H1 (cell line): ENCODE measurements around the gene MGST3. TPM values are rescaled to one million over a fixed set of nuclear protein-coding genes. Genes with fewer than 3 reads are reported as not detected.
A peak's percentile ranks its signal among the peaks of the same experiment; 100 is the strongest.

Experiments
- CTCF ChIA-PET: fragments of 300-600 bp; sonication (Branson Sonifier 250); formaldehyde crosslinking; loops from one replicate; lab custom pipeline; 2021; ENCODE audit not compliant: partially characterized antibody; lab: Charles Lee
- POLR2A ChIA-PET: fragments of 300-600 bp; sonication (Branson Sonifier 250); formaldehyde crosslinking; loops from one replicate; lab custom pipeline; 2021; ENCODE audit warnings: inconsistent platforms; ENCODE audit not compliant: partially characterized antibody; lab: Charles Lee
- DNase-seq, 2 experiments: peaks; one replicate each; pipeline versions ENCODE4 v3.0.0 to v3.0.0-alpha.2; 2010 to 2022; ENCODE audit warnings: low spot score in 2 of 2, low read depth in 1 of 2, mixed read lengths in 1 of 2
- FAIRE-seq: peaks from 2 replicates; lab custom pipeline; 2011; peaks lifted over from hg19 to GRCh38; lab: Jason Lieb, UNC
- H2AFZ ChIP-seq: 2 replicates; pipeline ENCODE4 v1.8.1; 2012; ENCODE audit warnings: low read length, inconsistent platforms
- H2AK5ac ChIP-seq: 2 replicates; pipeline ENCODE4 v1.6.1; 2013; ENCODE audit warnings: low read depth, low read length
- H2BK120ac ChIP-seq: replicated peaks from 2 replicates; pipeline ENCODE3; 2013; ENCODE audit warnings: low read depth, low read length, inconsistent platforms
- H2BK12ac ChIP-seq: 2 replicates; pipeline ENCODE4 v1.6.1; 2013; ENCODE audit warnings: low read depth, low read length
- H2BK15ac ChIP-seq: 2 replicates; pipeline ENCODE4 v1.6.1; 2013; ENCODE audit warnings: low read length
- H2BK20ac ChIP-seq: 2 replicates; pipeline ENCODE4 v1.6.1; 2013; ENCODE audit warnings: low read length
- H2BK5ac ChIP-seq: 2 replicates; pipeline ENCODE4 v1.6.1; 2013; ENCODE audit warnings: low read depth, low read length
- H3K14ac ChIP-seq: 2 replicates; pipeline ENCODE4 v1.6.1; 2013; ENCODE audit warnings: inconsistent platforms; ENCODE audit not compliant: insufficient read length
- H3K18ac ChIP-seq: 2 replicates; pipeline ENCODE4 v1.6.1; 2013; ENCODE audit warnings: low read length; ENCODE audit errors: extremely low read depth
- H3K23ac ChIP-seq: 2 replicates; pipeline ENCODE4 v1.6.1; 2013; ENCODE audit warnings: inconsistent platforms; ENCODE audit not compliant: insufficient read length
- H3K23me2 ChIP-seq: 2 replicates; pipeline ENCODE4 v1.6.1; 2013; ENCODE audit warnings: low read depth, low read length
- H3K27ac ChIP-seq: 2 replicates; pipeline ENCODE4 v1.6.1; 2011; ENCODE audit warnings: low read depth, low read length, inconsistent platforms
- H3K27me3 ChIP-seq, 4 experiments: replicated peaks in 1 of 4; 1 replicate in 1 of 4; 2 replicates in 3 of 4; pipeline versions ENCODE4 v1.6.1 to v1.8.1; 2011 to 2013; ENCODE audit warnings: low read length in 3 of 4, mild to moderate bottlenecking in 3 of 4, inconsistent platforms in 2 of 4, mixed read lengths in 2 of 4, moderate library complexity in 1 of 4; ENCODE audit not compliant: control insufficient read depth in 3 of 4, insufficient read depth in 3 of 4; ENCODE audit errors: extremely low read depth in 1 of 4
- H3K36me3 ChIP-seq, 4 experiments: 2 replicates each; pipeline versions ENCODE4 v1.6.1 to v1.8.1; 2011 to 2013; ENCODE audit warnings: mild to moderate bottlenecking in 4 of 4, low read length in 3 of 4, moderate library complexity in 2 of 4, control low read depth in 1 of 4, inconsistent platforms in 1 of 4; ENCODE audit not compliant: insufficient read depth in 4 of 4, control insufficient read depth in 2 of 4
- H3K4ac ChIP-seq: replicated peaks from 2 replicates; pipeline ENCODE3; 2013; ENCODE audit warnings: low read length, low read depth, mixed read lengths, inconsistent platforms; ENCODE audit not compliant: insufficient read length
- H3K4me1 ChIP-seq, 4 experiments: replicated peaks in 1 of 4; 1 replicate in 1 of 4; 2 replicates in 3 of 4; pipeline versions ENCODE4 v1.6.1 to v1.8.1; 2011 to 2013; ENCODE audit warnings: low read length in 3 of 4, inconsistent platforms in 2 of 4, mixed read lengths in 1 of 4; ENCODE audit not compliant: insufficient read depth in 4 of 4, control insufficient read depth in 3 of 4
- H3K4me2 ChIP-seq, 2 experiments: 2 replicates each; pipeline versions ENCODE4 v1.6.1 to v1.8.1; 2011 to 2013; ENCODE audit warnings: low read depth in 2 of 2, low read length in 2 of 2, control low read depth in 1 of 2, inconsistent platforms in 1 of 2, mild to moderate bottlenecking in 1 of 2; ENCODE audit not compliant: insufficient read depth in 1 of 2
- H3K4me3 ChIP-seq, 4 experiments: fragments of 200-600, 300-600 bp in 1 of 4; sonication (generic), shearing (Covaris generic), sonication (Bioruptor Twin) in 1 of 4; 2 replicates each; pipeline versions ENCODE4 v1.5.1 to v1.8.1; 2011 to 2016; ENCODE audit warnings: low read length in 4 of 4, low read depth in 3 of 4, control low read depth in 2 of 4, inconsistent platforms in 2 of 4, mild to moderate bottlenecking in 2 of 4, mixed read lengths in 1 of 4, moderate library complexity in 1 of 4; ENCODE audit not compliant: insufficient read depth in 2 of 4; ENCODE audit errors: extremely low read depth in 1 of 4
- H3K56ac ChIP-seq: replicated peaks from 2 replicates; pipeline ENCODE3; 2013; ENCODE audit warnings: low read depth, mild to moderate bottlenecking, mixed read lengths, low read length, inconsistent platforms; ENCODE audit not compliant: insufficient read length
- H3K79me1 ChIP-seq: 2 replicates; pipeline ENCODE4 v1.6.1; 2013; ENCODE audit warnings: low read depth, low read length, control low read depth
- H3K79me2 ChIP-seq, 2 experiments: 2 replicates each; pipeline versions ENCODE4 v1.6.1 to v1.8.1; 2012 to 2013; ENCODE audit warnings: low read length in 2 of 2, mild to moderate bottlenecking in 2 of 2, inconsistent platforms in 1 of 2; ENCODE audit not compliant: insufficient read depth in 2 of 2, control insufficient read depth in 1 of 2
- H3K9ac ChIP-seq, 4 experiments: replicated peaks in 1 of 4; 1 replicate in 1 of 4; 2 replicates in 3 of 4; pipeline versions ENCODE4 v1.6.1 to v1.8.1; 2011 to 2013; ENCODE audit warnings: low read depth in 3 of 4, low read length in 3 of 4, control low read depth in 2 of 4, mild to moderate bottlenecking in 2 of 4, moderate library complexity in 2 of 4, inconsistent platforms in 1 of 4; ENCODE audit errors: extremely low read depth in 1 of 4
- H3K9me3 ChIP-seq, 2 experiments: 2 replicates each; pipeline versions ENCODE4 v1.6.1 to v1.8.1; 2012 to 2013; ENCODE audit warnings: mild to moderate bottlenecking in 2 of 2, moderate library complexity in 2 of 2, control low read depth in 1 of 2, inconsistent platforms in 1 of 2, low read depth in 1 of 2, low read length in 1 of 2, mixed read lengths in 1 of 2; ENCODE audit not compliant: insufficient read depth in 2 of 2
- H4K20me1 ChIP-seq, 2 experiments: replicated peaks in 1 of 2; 2 replicates each; pipeline versions ENCODE3 to v1.8.1; 2011 to 2013; ENCODE audit warnings: inconsistent platforms in 2 of 2, low read length in 2 of 2, mild to moderate bottlenecking in 1 of 2; ENCODE audit not compliant: insufficient read depth in 2 of 2, control insufficient read depth in 1 of 2
- H4K5ac ChIP-seq: 2 replicates; pipeline ENCODE4 v1.6.1; 2013; ENCODE audit warnings: low read length, low read depth, mixed read lengths, inconsistent platforms; ENCODE audit not compliant: insufficient read length
- H4K8ac ChIP-seq: 2 replicates; pipeline ENCODE4 v1.8.0; 2013; ENCODE audit warnings: mild to moderate bottlenecking, moderate library complexity, low read length, inconsistent platforms; ENCODE audit not compliant: insufficient read depth; ENCODE audit errors: extremely low read depth
- H4K91ac ChIP-seq: replicated peaks from 2 replicates; pipeline ENCODE3; 2013; ENCODE audit warnings: low read length, mixed read lengths, inconsistent platforms; ENCODE audit not compliant: insufficient read length
- CTCF ChIP-seq, 3 experiments: IDR thresholded peaks; 1 replicate in 2 of 3; 2 replicates in 1 of 3; pipeline versions ENCODE4 v1.5.1 to v1.6.1; 2011; ENCODE audit warnings: low read length in 3 of 3, mild to moderate bottlenecking in 3 of 3, inconsistent platforms in 2 of 3, low read depth in 1 of 3, moderate library complexity in 1 of 3; ENCODE audit not compliant: insufficient read depth in 1 of 3; ENCODE audit errors: control extremely low read depth in 1 of 3
- E2F6 ChIP-seq: IDR thresholded peaks from 2 replicates; pipeline ENCODE4 v1.6.1; 2012; ENCODE audit warnings: inconsistent platforms
- FOSL1 ChIP-seq: IDR thresholded peaks from 2 replicates; pipeline ENCODE4 v1.6.1; 2011; ENCODE audit warnings: mild to moderate bottlenecking, low read depth, low read length, moderate library complexity; ENCODE audit not compliant: insufficient read depth
- HDAC6 ChIP-seq: IDR thresholded peaks from one replicate; pipeline ENCODE4 v1.7.1; 2012; ENCODE audit warnings: low read depth, mild to moderate bottlenecking, inconsistent platforms, low read length, moderate library complexity
- KDM1A ChIP-seq: fragments of 200-600, 300-600 bp; sonication (generic); IDR thresholded peaks from 2 replicates; pipeline ENCODE4 v1.7.1; 2016; ENCODE audit warnings: mild to moderate bottlenecking, low read length, borderline replicate concordance
- RBBP5 ChIP-seq: IDR thresholded peaks from 2 replicates; pipeline ENCODE4 v1.7.1; 2012; ENCODE audit warnings: low read depth, mild to moderate bottlenecking, inconsistent platforms, low read length, moderate library complexity, borderline replicate concordance
- SP2 ChIP-seq: IDR thresholded peaks from 2 replicates; pipeline ENCODE4 v1.6.1; 2012; ENCODE audit warnings: mild to moderate bottlenecking, low read length, inconsistent platforms
- USF2 ChIP-seq: IDR thresholded peaks from 2 replicates; pipeline ENCODE4 v1.6.1; 2011; ENCODE audit warnings: low read length, improper control_type of control experiment
- WGBS, 2 experiments: shearing (Covaris generic) in 1 of 2; methylation state at CpG; one replicate each; pipeline versions ENCODE4 v1.1.6 to v1.1.7; 2013 to 2015; ENCODE audit warnings: low lambda C conversion rate in 2 of 2, mixed read lengths in 2 of 2, inconsistent platforms in 1 of 2, low coverage in 1 of 2, missing lambda C conversion rate in 1 of 2; ENCODE audit not compliant: insufficient replicate concordance in 2 of 2, insufficient coverage in 1 of 2, insufficient read length in 1 of 2; ENCODE audit errors: extremely low coverage in 1 of 2, missing lambda C conversion rate in 1 of 2; 5-methylcytosine and 5-hydroxymethylcytosine counted together
- polyA plus RNA-seq, 7 experiments: library from polyadenylated mRNA; depleted of rRNA in 3 of 7; stranded (reverse) in 5 of 7; unstranded in 2 of 7; fragments of >200 nt in 5 of 7; fragments of 200-250 nt in 2 of 7; gene quantifications; 1 replicate in 5 of 7; 2 replicates in 1 of 7; 4 replicates in 1 of 7; pipeline versions ENCODE4 v1.2.1 to v1.2.3, GENCODE V29; 2011 to 2013; ENCODE audit warnings: missing spikeins in 2 of 7, mixed read lengths in 2 of 7
- total RNA-seq: library from RNA; stranded (reverse); fragmentation: NEBNext Ultra II Directional; extraction: Animal tissue kit (Norgen Biotek cat#: 25700); gene quantifications from 2 replicates; pipeline ENCODE4 v1.2.1, GENCODE V29; 2021

MGST3 gene
- total and polyA plus RNA-seq, 2 of the 8 experiments (the other 6 are each of a cell fraction or from before 2014, with no cell fraction given) = 124 to 257 TPM

GRCh38 chr1:165647970-165648369 lies 16.9 kb downstream of the MGST3 start:
- H4K8ac ChIP-seq = peak overlapping the region; percentile 64; the same call in 1 of the 2 replicates
- H4K91ac ChIP-seq = no peak overlapping the region
- no peak overlapping the region for H2BK12ac ChIP-seq
- H2BK5ac ChIP-seq = no peak overlapping the region
- no peak overlapping the region for H2BK20ac ChIP-seq
- peaks cover 0 to 6% (median 1%) of the 10 kb centered on the region in 4 experiments; a peak in 4 of 8 replicates for H3K36me3 ChIP-seq
- 97% methylated on average over 4 of the region's 4 CpGs; no CpG with 5 or more reads in 1 of the 2 experiments for WGBS, 2 experiments
- no peak overlapping the region for H2BK15ac ChIP-seq
- no peak overlapping the region for H4K5ac ChIP-seq
- no peak overlapping the region for H3K18ac ChIP-seq
- H3K23me2 ChIP-seq = no peaks in the 10 kb centered on the region
- no peak overlapping the region for H3K14ac ChIP-seq
- H3K4me3 ChIP-seq = no peak overlapping the region
- no peak overlapping the region for H2AFZ ChIP-seq
- no peak for FAIRE-seq
- no peaks in the 10 kb centered on the region for H3K27me3 ChIP-seq
- H3K4me2 ChIP-seq = no peak overlapping the region
- POLR2A ChIA-PET = interaction anchor here (1.1 kb wide), 2 partner anchors 10 to 50 kb away, joined by 3 read pairs; partner anchors contain the start of gene ALDH9A1
- CTCF ChIA-PET = interaction anchor here (0.6 to 1.9 kb wide), 5 partner anchors 10 to 191 kb away, joined by 3 to 7 read pairs (median 4); no protein-coding TSS in a partner anchor
- no peak overlapping the region for H2AK5ac ChIP-seq
- H3K9ac ChIP-seq = no peak overlapping the region
- H3K79me1 ChIP-seq = peaks cover 2% of the 10 kb centered on the region; the same call in 1 of the 2 replicates
- no peaks in the 10 kb centered on the region; a peak in 1 of 4 replicates for H3K79me2 ChIP-seq
- H3K9me3 ChIP-seq = no peaks in the 10 kb centered on the region
- H3K4me1 ChIP-seq = peaks cover 0 to 3% (median 0%) of the 10 kb centered on the region in 4 experiments; a peak in 1 of 7 replicates
- no peak overlapping the region for H3K4ac ChIP-seq
- no peak overlapping the region for H3K56ac ChIP-seq
- DNase-seq = no peak
- H3K23ac ChIP-seq = peak overlapping the region; percentile 15
- H3K27ac ChIP-seq = no peak overlapping the region
- no peak overlapping the region for H2BK120ac ChIP-seq
- peaks cover 0 to 2% of the 10 kb centered on the region in 2 experiments for H4K20me1 ChIP-seq
- TF ChIP-seq RBBP5 (no peak), E2F6 (no peak), FOSL1 (no peak), SP2 (no peak), USF2 (no peak), KDM1A (no peak), CTCF (IDR thresholded peaks at IDR 0.05; ENCODE audit: control extremely low read depth in 1 of 3, insufficient read depth in 1 of 3, low read depth in 1 of 3, low read length in 3 of 3) (no peak), HDAC6 (no peak)
